GM21528 (cell line): ENCODE measurements around the gene SCT.
"Not testable (repeated sequence)": the region's sequence is repeated elsewhere in the genome, so short reads cannot be mapped to it uniquely, and the experiment has no call there.

Experiments
- ATAC-seq: cut with Tn5 transposase; IDR thresholded peaks from one replicate; pipeline ENCODE4 v1.9.1; 2021; ENCODE audit warnings: mild to moderate bottlenecking, moderate library complexity; ENCODE audit not compliant: unreplicated experiment, low FRiP score

The SCT gene

GRCh38 chr11:626475-627307, at the start of gene SCT:
SCT (minus strand) TSS chr11:627181; CDS start chr11:627143, 38 bp downstream.
- no peak for ATAC-seq

DNA sequence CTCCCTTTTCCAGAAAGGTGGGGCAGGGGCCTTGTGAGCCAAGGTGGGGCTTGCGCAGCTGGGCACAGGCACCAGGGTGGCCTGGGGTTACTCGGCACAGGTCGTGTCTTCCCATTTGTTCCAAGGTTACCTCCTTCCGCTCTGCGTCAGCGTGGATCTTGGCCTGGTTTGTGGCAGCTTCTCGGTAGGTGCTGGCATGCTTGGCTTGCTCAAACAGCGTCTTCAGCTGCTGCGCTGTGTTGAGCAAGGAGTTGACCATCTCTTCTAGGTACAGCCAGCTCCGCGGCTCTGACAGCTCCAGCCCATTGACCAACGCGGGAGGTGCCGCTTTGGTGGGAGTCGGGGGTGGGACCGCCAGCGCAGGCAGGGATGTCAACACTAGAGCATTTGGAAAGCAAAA, 47.4 kb upstream of the SCT start:
- no peak for ATAC-seq

GRCh38 chr11:673866-674265, 46.9 kb upstream of the SCT start:
- no peak for ATAC-seq

DNA sequence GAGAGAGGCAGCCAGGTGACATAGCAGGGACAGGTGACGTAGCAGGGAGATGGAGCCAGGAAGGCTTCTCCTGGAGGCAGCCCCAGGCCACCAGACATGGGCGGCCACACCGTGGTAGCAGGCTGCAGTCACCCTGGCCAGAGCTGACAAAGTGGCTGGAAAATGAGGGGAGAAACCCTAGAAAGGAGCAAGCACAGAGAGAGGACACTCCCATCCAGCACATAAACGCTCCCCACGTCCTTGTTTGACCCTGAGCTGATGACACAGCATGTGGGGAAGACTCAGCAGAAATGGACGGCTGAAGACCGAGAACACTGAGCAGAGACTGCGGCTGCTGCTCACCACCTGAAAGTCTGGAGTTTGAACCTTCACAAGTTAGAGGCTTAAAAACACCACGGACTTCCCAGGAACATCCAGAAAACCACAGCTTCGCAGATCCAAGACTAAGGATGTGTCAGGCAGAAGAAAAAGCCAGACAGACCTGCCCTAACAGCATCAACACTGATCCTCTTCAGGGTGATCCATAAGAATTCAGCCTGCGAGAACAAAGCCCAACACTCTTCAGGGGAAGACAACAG, 38.8 kb upstream of the SCT start:
- ATAC-seq, result no peak

GRCh38 chr11:665062-665703, 38.2 kb upstream of the SCT start:
- no peak for ATAC-seq

DNA sequence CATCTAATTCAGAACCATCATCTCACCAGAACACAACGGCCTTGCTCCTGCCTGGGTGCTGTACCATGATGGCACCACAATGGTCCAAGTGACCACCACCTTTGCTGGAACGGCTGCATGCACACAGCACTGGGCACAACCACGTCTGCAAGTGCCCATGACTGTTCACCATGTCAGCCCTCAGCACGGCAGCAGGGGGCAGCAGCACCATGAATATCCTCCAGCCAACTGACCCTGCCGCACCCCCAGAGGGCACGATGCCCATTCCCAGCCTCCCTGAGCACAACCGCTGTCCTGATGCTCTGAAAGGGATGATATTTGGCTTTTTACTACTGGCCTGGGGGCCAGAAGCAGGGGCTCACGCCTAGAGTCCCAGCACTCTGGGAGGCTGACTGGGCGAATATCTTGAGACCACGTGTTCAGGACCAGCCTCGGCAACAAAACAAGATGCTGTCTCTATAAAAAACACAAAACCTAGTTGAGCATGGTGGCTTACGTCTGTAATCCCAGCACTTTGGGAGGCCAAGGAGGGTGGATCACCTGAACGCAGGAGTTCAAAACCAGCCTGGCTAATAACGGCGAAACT, 35.8 kb upstream of the SCT start:
- no peak for ATAC-seq

DNA sequence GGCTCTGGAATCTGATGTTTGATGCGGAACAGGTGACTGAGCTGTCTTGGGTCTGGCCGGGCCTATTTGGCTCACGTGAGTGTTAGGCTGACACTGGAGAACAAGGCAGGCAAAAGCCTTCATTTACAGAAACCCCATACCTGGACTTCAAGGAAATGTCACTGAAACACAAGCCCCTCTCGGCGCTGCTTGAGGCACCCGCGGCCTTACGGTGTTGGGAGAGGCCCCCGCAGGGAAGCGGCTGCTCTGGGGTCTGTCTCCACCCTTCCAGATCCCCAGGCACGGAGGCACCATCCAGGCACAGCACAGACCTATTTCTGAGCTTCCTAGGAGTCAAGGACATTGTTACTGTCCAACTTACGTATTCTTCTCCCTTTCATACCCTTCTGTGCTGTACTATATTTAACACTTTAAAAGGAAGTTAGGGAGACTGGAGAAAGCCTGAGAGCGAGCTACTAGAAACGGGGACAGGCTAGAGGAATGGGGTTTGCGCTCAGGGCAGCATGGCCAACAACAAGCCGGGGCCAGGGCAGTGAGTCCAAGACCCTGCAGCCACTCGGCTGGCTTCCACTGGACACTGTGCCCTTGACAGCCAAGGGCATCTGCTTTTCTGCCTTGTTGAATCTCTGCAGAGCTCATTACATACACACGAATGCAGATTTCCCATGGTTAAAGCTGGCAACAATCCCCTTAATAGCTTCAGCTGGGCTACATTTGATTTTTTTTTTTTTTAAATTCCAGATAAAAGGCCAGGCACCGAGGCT, 33.9 kb upstream of the SCT start:
- no peak for ATAC-seq

DNA sequence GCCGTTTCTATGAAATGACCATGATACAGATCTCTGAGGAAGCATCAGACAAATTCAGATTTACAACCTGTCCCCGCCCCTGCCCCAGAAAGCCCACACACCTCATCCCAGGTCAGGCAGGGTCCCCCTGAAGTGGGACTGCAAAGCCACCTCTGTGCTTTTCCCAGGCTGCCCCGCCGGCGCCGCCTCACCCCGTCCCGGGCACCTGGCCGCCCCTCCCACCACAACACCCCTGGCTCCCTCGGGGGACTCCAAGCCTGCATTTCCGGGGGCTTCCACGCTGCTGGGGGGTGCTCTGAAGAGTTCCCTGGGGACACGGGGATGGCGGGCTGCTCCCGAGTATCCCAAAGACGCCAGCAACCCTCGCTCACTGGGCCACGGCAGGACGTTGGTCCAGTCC, 33.3 kb upstream of the SCT start:
- no peak for ATAC-seq

- no peak for ATAC-seq
These were observed 32.6 kb upstream of the SCT start for GRCh38 chr11:659532-660085.

GRCh38 chr11:657691-658126, 30.7 kb upstream of the SCT start:
- ATAC-seq, result no peak

GRCh38 chr11:656866-657265, 29.9 kb upstream of the SCT start:
- ATAC-seq, result no peak

DNA sequence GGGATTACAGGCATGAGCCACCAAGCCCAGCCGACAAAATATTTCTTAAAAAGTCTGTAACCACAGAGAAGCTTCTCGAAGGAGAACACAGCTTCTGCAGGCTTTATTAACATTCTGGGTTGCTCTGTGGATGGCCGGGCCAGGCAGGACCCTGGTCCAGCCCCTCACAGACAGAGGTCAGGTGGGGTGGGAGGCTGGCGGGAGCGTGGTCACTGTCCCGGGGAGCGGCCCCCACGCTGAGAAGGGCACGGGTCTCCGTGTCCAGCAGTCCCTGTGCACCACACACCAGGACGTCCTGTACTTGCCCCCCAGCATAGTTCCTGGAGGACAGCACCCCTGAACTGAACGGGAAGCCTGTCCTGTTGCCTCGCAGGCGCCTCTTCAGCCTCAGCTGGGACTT, 29.4 kb upstream of the SCT start:
- ATAC-seq, result no peak

GRCh38 chr11:655036-655726, 28.2 kb upstream of the SCT start:
- no peak for ATAC-seq

DNA sequence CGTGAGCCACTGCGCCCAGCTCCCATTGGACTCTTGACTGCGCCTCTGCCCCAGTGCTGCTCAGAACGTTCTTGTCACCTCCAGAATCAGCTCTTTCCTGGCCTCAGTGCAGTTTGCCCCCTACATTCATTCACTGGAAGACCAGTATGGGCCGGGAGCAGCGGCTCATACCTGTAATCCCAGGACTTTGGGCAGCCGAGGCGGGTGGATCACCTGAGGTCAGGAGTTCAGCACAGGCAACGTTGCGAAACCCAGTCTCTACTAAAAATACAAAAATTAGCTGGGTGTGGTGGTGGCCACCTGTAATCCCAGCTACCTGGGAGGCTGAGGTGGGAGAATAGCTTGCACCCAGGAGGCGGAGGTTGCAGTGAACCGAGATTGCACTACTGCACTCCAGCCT, 27.5 kb upstream of the SCT start:
- not testable (repeated sequence) for ATAC-seq

- no peak for ATAC-seq
These were observed 26.9 kb upstream of the SCT start for GRCh38 chr11:653837-654236.

GRCh38 chr11:653136-653535, 26.2 kb upstream of the SCT start:
- ATAC-seq, result not testable (repeated sequence)

GRCh38 chr11:650482-650881, 23.5 kb upstream of the SCT start:
- no peak for ATAC-seq

- not testable (repeated sequence) for ATAC-seq
These were observed 20.7 kb upstream of the SCT start for GRCh38 chr11:647672-648158.

- no peak for ATAC-seq
These were observed 19.2 kb upstream of the SCT start for GRCh38 chr11:646214-646613.

- no peak for ATAC-seq
These were observed 18.6 kb upstream of the SCT start for GRCh38 chr11:645536-645935.
